ENCODE measurements around the gene KLHL21. TPM values are rescaled to one million over a fixed set of nuclear protein-coding genes. Genes with fewer than 3 reads are reported as not detected.

The KLHL21 gene
- total RNA-seq, 1 experiment from 2014 or later, result 24.4 TPM

- no peak overlapping the region for H3K4me2 ChIP-seq
- H3K4me1 ChIP-seq (replicated peaks; ENCODE audit: insufficient read depth), result 0 out of 2 replicates have a peak, but pooled peaks cover 8% of the 10 kb centered on the region
- intact Hi-C loops (cut with micrococcal nuclease; ENCODE audit: unreplicated experiment), result no loop called here
- TF ChIP-seq EZH2 (IDR thresholded peaks at IDR 0.05; ENCODE audit: low read depth), result no peak
- no peak for TF ChIP-seq CTCF (conservative IDR thresholded peaks at IDR 0.05)
- H3K36me3 ChIP-seq (ENCODE audit: low read depth), result no peaks in the 10 kb centered on the region
- H3K9me2 ChIP-seq (ENCODE audit: insufficient read depth), result no peaks in the 10 kb centered on the region
- POLR2A ChIA-PET (ENCODE audit: unreplicated experiment), result interaction anchor here (0.5 to 0.6 kb wide), 2 partner anchors 20 to 597 kb away, joined by 3 to 4 read pairs; no protein-coding TSS in a partner anchor
- no peak for DNase-seq
- H3K4me3 ChIP-seq, result no peak overlapping the region
- no peaks in the 10 kb centered on the region for H3K27me3 ChIP-seq (ENCODE audit: insufficient read depth, low read depth)
- BruUV-seq (replicated peaks), result no TSS peak
- CTCF ChIA-PET, result interaction anchor here (0.6 kb wide), 1 partner anchor 157 kb away, joined by 3 read pairs; no protein-coding TSS in a partner anchor
- peaks cover 10% of the 10 kb centered on the region for H3F3A ChIP-seq (ENCODE audit: insufficient read depth, low read depth)
- no peak overlapping the region for H2AFZ ChIP-seq
- no peak overlapping the region for H3K27ac ChIP-seq
- 0 out of 2 replicates have a peak, but pooled peaks cover 6% of the 10 kb centered on the region for H4K20me1 ChIP-seq (ENCODE audit: insufficient read depth)
- H3K79me2 ChIP-seq (ENCODE audit: low read depth), result 0 out of 2 replicates have a peak, but pooled peaks cover 14% of the 10 kb centered on the region
- no peaks in the 10 kb centered on the region for H3K9me3 ChIP-seq (ENCODE audit: insufficient read depth, low read depth)
These were observed 20.7 kb upstream of the KLHL21 start for GRCh38 chr1:6623269-6623965.

- DNase-seq, result no peak
- ChIA-PET POLR2A (ENCODE audit: unreplicated experiment) (interaction anchor here (0.5 kb wide), 1 partner anchor 22 kb away, joined by 3 read pairs; no protein-coding TSS in a partner anchor), CTCF (no interaction called here)
- 0 out of 2 replicates have a peak, but pooled peaks cover 8% of the 10 kb centered on the region for H4K20me1 ChIP-seq (ENCODE audit: insufficient read depth)
- BruUV-seq (replicated peaks), result no TSS peak
- no peak overlapping the region for H2AFZ ChIP-seq
- intact Hi-C loops (cut with micrococcal nuclease; ENCODE audit: unreplicated experiment), result no loop called here
- TF ChIP-seq EZH2 (IDR thresholded peaks at IDR 0.05; ENCODE audit: low read depth) (no peak), CTCF (conservative IDR thresholded peaks at IDR 0.05) (no peak)
- 0 out of 2 replicates have a peak, but pooled peaks cover 8% of the 10 kb centered on the region for H3K4me1 ChIP-seq (replicated peaks; ENCODE audit: insufficient read depth)
- no peak overlapping the region for H3K4me3 ChIP-seq
- H3K27me3 ChIP-seq (ENCODE audit: insufficient read depth, low read depth), result no peaks in the 10 kb centered on the region
- peaks cover 18% of the 10 kb centered on the region; the same call in 1 of the 2 replicates for H3K79me2 ChIP-seq (ENCODE audit: low read depth)
- no peak overlapping the region for H3K4me2 ChIP-seq
- H3K9me2 ChIP-seq (ENCODE audit: insufficient read depth), result no peaks in the 10 kb centered on the region
- H3K36me3 ChIP-seq (ENCODE audit: low read depth), result no peaks in the 10 kb centered on the region
- H3F3A ChIP-seq (ENCODE audit: insufficient read depth, low read depth), result peaks cover 10% of the 10 kb centered on the region
- no peak overlapping the region for H3K27ac ChIP-seq
- H3K9me3 ChIP-seq (ENCODE audit: insufficient read depth, low read depth), result no peaks in the 10 kb centered on the region
These were observed 19.9 kb upstream of the KLHL21 start for GRCh38 chr1:6622396-6623152.

- Histone ChIP-seq H3K9me2 (ENCODE audit: insufficient read depth) (no peaks in the 10 kb centered on the region), H3K4me2 (no peak overlapping the region), H3F3A (ENCODE audit: insufficient read depth, low read depth) (peaks cover 10% of the 10 kb centered on the region), H3K36me3 (ENCODE audit: low read depth) (no peaks in the 10 kb centered on the region), H3K27ac (no peak overlapping the region), H2AFZ (no peak overlapping the region), H3K79me2 (ENCODE audit: low read depth) (peaks cover 24% of the 10 kb centered on the region), H4K20me1 (ENCODE audit: insufficient read depth) (0 out of 2 replicates have a peak, but pooled peaks cover 10% of the 10 kb centered on the region), H3K9me3 (ENCODE audit: insufficient read depth, low read depth) (no peaks in the 10 kb centered on the region), H3K4me3 (no peak overlapping the region), H3K4me1 (replicated peaks; ENCODE audit: insufficient read depth) (0 out of 2 replicates have a peak, but pooled peaks cover 8% of the 10 kb centered on the region), H3K27me3 (ENCODE audit: insufficient read depth, low read depth) (no peaks in the 10 kb centered on the region)
- TF ChIP-seq CTCF (conservative IDR thresholded peaks at IDR 0.05) (no peak), EZH2 (IDR thresholded peaks at IDR 0.05; ENCODE audit: low read depth) (no peak)
- CTCF ChIA-PET, result no interaction called here
- intact Hi-C loops (cut with micrococcal nuclease; ENCODE audit: unreplicated experiment), result no loop called here
- no peak for DNase-seq
- no TSS peak for BruUV-seq (replicated peaks)
- POLR2A ChIA-PET (ENCODE audit: unreplicated experiment), result no interaction called here
These were observed 19.0 kb upstream of the KLHL21 start for GRCh38 chr1:6621429-6622391.

Data from PC-9 (cell line).